NCI-H2227 treated with DMSO at 0.1 percent for 48 hours (cell line): ENCODE results near the gene ADORA2B.
"Not testable (repeated sequence)": the region's sequence is repeated elsewhere in the genome, so short reads cannot be mapped to it uniquely, and the experiment has no call there.

Experiments used
- DNase-seq: peaks from one replicate; lab custom pipeline; 2025; lab: John Stamatoyannopoulos, UW

Gene ADORA2B

DNA sequence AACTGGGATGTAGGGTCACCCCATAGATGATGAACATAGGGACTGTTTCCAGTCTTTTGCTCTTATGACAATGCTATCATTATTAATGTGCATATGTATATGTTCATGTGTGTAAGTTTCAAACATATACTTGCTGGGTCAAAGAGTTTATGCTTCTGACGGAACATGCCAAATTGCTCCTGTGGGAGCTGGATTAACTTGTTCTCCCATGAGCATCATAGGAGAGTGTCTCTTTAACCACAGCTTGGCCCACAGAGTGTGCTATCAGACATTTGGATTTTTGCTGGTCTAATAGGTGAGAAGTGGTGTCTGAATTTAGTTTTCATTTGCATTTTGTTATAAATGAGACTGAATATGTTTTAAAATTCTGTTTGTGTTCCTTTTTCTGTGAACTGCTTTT, 22.3 kb upstream of the ADORA2B start:
- DNase-seq = no peak

DNA sequence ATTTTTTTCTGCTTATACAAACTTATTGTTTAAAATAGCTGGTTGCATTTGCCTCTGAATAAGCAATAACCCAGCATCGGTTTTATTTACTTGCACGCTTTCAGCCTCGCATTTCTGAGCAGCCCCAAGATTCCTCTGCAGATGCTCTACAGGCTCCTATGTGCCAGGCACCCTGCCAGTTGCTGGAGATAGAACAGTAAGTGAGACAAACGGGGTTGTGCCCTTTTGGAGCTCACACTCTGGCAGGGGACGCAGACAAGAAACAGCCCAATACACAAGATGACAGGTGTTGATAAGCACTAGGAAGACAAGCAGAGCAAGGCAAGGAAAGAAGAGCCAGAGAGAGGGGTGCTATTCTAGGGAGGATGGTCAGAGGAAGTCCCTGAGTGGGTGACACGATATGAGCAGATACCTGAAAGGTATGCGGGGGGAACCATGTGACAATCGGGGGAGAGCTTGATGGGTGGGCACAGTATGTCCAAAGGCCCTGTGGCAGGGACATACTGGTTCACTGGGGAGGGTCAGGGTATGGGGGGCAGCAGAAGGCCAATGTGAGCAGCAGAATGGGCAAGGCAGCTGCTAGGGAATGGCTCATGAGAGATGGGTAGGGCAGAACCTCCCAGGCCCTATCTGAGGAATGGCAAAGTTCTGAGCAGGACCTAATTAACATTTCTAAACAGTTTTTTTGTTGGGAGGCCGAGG, 18.7 kb upstream of the ADORA2B start:
- no peak for DNase-seq

DNA sequence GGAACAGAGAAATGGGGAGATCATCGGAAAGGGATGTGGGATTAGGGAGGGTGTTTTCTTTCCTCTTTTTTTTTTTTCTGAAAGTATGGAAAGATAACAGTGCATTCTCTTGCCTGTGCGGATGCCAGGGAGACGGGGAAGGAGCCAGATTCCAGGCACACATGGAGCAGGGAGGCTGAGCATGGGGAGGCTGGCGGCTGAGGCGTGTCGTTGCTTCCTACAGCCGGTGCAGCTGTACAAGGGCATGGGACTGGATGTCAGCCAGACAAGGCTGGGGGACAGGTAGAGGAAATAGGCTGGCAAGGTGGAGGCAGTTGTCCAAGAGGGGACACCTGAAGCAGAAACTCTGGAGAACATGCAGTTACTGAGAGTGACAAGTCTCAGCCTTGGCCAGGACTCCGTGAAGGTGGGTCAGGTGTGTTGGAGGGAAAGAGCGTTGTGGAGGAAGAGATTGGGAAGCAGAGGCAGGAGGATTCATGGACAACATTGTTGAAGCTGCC, 16.6 kb upstream of the ADORA2B start:
- no peak for DNase-seq

DNA sequence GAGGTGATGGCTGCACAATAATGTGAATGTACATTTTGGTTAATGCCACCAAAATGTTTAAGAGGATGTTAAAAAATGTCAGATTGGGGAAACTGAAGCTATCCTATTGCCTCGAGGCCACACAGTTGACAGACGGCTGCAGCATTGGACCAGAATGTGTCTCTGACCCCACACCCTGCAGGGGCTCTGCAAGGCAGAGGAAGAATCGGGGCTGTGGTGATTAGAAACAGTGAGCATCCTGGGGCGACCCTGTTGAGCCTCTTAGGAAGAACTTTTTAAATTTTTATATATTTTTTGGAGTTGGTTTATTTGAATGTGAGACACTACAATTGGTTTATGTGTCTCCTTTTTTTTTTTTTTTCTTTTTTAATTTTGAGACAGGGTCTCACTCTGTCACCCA, 15.0 kb upstream of the ADORA2B start:
- DNase-seq = no peak

DNA sequence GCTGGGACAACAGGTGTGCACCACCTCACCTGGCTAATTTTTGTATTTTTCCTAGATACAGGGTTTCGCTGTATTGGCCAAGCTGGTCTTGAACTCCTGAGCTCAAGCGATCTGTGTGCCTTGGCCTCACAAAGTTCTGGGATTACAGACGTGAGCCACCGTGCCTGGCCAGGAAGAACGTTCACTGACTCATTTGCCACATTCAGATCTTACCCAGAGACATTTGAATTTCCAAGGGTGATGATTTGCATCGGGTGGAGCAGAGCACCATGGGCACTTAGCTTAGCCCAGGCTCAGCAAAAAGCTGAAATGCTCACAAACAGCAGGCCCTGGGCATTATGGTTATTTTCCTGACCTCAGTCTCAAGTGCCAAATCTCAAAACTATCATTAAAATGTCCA, 14.5 kb upstream of the ADORA2B start:
- DNase-seq = no peak

DNA sequence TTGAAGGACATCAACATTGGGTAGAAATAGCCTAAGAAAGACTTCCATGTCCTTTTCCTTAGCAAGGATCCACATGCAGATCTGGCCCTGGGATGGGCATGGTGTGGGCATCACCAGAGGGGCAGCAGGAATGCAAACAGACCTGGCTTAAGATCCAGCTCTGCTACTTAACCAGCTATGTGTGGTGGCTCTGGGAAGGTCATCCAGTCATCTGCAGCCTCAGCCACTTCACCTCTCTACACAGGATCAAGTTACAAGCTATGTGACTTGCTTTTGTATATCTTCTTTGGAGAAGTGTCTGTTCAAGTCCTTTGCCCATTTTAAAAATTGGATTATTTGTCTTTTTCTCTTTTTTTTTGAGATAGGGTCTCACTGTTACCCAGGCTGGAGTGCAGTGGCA, 13.5 kb upstream of the ADORA2B start:
- no peak for DNase-seq

DNA sequence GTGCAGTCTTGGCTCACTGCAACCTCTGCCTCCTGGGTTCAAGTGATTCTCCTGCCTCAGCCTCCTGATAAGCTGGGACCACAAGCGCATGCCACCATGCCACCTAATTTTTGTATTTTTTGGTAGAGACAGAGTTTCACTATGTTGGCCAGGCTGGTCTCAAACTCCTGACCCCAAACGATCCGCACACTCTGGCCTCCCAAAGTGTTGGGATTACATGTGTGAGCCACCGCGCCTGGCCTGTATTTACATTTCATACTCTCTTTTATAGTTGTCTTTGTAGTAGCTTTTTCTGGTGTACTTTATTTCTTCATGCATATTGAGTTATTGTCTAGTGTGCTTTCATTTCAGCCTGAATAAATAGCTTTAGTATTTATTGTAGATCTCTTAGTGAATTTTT, 10.1 kb upstream of the ADORA2B start:
- DNase-seq = no peak

DNA sequence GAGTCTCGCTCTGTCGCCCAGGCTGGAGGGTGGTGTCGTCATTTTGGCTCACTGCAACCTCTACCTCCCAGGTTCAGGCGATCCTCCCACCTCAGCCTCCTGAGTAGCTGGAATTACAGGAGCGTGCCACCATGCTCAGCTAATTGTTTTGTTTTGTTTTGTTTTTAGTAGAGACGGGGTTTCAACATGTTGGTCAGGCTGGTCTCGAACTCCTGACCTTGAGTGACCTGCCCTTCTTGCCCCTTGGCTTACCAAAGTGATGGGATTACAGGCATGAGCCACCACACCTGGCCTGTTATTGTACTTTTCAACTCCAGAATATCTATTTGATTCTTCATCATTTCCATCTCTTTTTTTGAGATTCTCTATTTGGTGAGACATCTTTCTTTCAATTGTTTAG, 9.0 kb upstream of the ADORA2B start:
- no peak for DNase-seq

DNA sequence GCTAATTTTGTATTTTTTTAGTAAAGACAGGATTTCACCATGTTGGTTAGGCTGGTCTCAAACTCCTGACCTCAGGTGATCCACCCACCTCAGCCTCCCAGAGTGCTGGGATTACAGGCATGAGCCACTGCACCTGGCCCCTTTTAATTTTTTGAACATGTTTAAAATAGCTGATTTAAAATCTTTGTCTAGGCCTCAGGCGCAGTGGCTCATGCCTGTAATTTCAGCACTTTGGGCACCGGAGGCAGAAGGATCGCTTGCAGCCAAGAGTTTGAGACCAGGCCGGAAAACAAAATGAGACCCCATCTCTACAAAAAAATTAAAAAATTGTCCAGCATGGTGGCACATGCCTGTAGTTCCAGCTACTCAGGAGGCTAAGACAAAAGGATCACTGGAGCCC, 8.4 kb upstream of the ADORA2B start:
- DNase-seq = not testable (repeated sequence)

DNA sequence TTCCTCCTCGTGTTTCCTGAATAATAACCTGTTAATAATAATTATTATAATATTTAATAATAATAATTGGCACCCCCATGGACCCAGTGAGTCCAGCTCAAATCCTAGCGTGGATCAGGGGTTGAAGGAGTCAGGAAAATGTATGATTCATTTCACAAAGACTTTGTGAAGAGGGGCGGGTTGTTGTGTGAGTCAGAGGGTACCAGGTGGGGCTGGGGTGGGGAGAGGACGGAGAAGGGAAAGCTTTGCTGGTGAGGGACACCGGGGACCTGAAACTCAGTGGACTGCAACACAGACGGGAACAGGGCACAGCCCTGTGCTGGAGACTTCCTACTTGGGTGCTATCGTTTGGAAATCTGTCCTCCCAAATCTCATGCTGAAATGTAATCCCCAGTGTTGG, 3.1 kb upstream of the ADORA2B start:
- DNase-seq = no peak

DNA sequence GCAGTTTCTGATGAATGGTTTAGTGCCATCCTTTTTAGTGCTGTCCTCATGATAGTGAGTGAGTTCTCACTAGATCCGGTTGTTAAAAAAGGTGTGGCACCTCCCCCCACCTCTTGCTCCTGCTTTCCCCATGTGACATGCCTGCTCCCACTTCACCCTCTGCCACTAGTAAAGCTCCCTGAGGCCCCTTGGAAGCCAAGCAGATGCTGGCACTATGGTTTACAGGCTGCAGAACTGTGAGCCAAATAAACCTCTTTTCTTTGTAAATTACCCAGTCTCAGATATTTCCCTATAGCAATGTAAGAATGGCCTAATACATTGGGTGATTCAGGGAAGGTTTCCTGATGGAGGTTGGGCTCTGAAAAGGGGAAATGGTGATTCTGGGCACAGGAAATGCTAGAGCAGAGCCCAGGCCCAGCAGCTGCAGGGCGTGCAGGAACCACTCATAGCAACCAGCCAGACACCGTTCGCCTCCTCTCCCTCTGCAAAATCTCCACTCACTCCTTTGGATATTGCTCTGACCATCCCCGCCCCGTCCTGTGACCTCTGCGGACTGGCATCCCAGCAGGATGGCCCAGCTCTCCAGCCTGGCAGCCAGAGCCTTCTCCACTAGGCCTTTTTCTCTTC, 2.6 kb upstream of the ADORA2B start:
- DNase-seq = no peak

DNA sequence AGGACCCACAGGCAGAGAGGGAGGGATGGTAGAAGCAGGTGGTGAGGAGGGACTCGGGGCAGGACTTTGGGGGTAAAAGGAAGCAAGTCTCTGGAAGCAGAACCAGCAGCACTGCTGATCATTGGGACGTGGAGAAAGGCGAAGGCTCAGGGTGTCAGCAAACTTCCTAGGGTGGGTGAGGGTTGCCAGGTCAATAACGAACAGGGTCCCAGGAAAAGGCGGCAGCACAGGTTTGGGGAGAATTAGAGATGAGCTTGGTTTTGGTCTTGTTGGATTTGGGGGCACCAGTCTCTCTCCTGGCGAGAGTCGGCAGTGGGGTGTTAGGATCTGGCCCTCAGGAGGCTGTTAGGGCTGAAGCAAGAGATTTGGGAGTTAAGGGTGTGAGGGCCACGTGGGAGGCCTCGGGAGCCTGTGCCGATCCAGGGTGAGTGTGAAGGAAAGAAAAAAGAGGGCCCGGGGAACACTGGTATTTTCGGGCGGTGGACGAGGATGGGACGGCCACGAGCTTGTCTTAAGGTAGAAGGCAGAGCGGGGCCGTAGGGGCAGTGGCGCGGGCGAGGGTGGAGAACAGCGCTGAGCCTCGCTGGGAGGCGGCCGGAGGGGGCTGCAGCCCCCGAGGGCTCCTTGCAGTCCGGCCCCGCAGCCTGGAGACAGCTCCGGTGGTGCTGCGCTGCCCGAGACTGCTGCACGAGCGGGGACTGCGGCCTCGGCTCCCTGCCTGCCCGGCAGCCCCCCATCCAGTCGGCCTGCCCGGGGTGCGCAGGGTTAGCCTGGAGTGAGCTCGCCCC, 765 bp upstream of the ADORA2B start:
- no peak for DNase-seq

DNA sequence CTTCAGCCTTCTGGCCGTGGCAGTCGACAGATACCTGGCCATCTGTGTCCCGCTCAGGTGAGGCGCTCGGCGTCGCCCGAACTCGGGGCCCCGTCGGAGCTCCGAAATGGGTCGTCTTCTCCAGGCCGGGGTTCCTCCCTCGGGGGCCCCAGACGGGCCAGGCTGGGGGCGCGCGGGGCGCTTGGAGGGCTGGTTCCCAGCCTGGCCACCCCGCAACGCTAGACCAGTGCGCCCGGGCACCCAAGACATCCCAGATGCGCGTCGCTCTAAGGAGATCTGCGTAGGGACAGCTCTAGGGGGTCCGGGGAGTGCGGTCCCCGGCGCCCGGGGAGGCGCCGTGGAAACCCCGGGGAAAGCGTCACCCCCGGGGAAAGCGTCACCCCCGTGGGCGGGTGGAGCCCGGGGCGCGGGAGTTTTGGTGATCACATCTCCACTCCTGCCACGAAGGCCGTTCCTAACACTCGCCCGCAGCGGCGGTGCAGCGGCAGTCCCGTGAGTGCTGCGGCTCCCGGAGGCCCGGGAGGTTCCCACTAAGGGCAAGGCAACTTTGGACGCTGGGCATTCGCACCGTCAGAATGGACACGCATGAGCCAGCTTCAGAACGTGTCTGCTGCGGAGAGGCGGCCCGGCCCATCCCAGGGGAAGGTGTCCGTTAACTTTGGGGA, 729 bp downstream of the ADORA2B start:
- DNase-seq = no peak

DNA sequence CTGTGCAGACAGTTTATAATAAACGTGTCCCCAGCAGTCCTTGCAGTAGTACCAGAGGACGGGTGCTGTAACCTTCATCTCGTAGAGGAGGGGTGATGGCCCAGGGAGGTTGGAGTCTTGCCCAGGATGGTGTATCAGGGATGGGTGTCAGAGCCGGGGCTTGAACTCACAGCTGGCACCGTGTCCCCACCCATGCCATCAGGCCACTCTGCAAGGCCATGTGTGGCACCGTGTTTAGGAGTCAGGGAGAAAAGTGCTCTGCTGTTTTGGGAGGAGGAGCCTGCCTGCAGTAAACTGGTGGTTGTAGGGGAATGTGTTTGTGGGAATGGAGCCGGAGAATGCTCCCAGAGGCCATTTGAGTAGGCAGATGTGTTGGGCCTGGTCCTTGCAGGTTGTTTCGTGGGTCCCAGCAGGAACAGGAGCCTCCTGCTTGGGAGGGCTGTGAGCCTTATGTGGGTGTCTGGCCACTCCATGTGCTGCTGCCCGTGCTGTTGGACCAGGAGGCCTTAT, 1.7 kb downstream of the ADORA2B start:
- DNase-seq = no peak

DNA sequence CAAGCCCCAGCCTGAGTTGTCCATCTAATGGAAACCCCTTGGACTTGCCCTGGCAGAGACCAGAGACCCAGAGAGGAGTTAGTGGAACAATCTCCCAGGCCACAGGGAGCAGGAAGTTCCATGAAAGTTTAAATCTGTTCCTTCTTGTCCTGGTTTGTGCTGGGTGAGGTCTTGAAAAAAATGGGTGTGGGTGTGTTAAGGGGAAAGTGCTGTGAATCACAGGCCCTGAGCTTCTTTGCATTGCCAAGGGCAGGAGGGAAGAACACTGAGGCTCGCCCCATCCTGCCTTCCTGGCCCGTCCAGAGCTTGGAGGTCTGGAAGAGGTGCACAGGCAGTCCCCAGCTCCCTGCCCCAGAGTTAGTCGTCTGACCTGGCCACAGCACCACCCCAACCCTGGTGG, 2.3 kb downstream of the ADORA2B start:
- DNase-seq = no peak

DNA sequence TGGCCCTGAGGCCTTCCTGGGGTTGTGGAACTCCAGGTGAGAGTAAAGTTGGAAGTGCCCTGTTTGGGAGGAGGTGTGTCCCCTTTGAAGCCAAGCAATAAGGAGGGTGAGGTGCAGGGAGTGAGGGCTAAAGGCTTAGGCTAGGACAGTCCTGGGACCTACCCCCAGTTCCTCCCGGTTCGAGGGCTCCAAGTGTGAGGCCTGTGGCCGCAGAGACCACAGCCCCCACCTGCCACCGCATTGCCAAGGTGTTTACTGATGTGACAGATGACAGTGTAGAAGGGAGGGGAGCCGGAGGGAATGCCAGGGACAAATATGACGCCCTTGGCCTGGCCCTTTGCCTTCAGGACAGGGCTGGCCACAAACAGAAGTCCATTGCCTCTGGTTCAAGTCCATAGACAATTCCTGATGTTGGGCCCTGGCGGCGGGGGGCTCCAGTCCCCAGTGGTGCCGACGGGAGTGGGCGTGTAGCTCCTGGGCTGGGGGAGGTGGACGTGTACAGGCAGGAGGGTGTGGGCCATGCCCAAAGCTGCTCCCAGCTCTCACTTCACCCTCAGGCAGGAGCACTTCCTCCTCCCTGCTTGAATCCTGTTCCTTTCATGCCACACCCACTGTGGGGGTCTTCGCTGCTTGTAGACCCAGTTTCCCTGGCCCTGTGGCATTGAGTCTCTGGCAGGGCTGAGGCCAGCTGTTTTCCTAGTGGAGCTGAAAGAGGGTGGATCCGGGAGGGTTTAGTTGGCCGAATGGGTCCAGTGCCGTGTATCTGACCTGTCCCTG, 3.2 kb downstream of the ADORA2B start:
- DNase-seq = no peak

DNA sequence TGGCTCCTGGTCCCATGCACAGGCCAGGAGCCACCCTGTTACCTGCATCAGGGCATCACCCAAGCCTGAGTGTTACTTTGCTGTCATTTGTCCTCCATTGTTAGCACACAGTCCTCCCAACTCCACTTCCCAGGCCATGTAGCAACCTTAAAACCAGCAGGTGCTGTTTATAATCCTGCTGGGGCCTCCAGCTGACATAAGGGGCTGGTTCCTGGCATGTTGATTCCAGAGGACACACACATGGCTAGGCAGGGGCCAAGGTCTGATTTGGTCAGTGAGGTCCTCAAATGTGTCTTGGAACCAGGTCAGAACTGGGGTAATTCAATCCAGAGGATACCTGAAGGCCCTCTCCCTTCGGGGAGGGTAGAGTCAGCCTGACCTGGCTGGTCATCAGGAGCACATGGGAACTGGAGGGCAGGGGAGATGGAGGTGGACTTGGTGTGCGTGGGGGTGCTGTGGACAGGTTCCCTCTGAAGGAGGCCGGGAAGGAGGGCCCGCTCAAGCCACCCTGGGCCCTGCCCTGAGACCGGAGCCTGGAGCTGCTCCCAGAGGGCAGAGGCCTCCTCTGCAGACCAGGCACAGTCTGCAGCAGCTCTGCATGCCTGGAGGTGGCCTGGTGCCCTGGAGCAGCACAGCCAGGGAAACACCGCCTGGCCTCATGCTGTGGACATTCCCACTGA, 6.6 kb downstream of the ADORA2B start:
- DNase-seq = no peak

DNA sequence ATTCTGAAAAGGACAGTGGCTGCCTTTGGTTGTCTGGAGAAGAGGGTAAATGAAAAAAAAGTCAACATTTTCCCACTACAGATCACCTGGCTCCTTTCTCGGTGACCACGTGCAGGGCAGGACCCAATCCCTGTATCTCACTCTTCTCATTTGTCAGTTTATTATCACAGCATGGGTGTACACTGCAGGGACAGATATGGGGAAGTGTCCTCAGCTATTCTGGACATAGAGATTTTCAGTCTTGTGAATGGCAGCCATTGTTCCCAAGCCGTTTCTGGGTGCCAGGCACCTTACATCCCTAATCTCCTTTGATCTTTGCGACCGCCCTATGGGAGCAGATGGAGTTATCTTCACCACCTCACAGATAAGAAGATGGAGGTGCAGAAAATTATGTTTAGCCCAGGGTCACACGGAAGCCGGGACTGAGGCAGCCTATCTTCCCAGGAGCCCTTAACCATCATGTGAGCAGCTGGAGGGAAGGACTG, 7.2 kb downstream of the ADORA2B start:
- no peak for DNase-seq

DNA sequence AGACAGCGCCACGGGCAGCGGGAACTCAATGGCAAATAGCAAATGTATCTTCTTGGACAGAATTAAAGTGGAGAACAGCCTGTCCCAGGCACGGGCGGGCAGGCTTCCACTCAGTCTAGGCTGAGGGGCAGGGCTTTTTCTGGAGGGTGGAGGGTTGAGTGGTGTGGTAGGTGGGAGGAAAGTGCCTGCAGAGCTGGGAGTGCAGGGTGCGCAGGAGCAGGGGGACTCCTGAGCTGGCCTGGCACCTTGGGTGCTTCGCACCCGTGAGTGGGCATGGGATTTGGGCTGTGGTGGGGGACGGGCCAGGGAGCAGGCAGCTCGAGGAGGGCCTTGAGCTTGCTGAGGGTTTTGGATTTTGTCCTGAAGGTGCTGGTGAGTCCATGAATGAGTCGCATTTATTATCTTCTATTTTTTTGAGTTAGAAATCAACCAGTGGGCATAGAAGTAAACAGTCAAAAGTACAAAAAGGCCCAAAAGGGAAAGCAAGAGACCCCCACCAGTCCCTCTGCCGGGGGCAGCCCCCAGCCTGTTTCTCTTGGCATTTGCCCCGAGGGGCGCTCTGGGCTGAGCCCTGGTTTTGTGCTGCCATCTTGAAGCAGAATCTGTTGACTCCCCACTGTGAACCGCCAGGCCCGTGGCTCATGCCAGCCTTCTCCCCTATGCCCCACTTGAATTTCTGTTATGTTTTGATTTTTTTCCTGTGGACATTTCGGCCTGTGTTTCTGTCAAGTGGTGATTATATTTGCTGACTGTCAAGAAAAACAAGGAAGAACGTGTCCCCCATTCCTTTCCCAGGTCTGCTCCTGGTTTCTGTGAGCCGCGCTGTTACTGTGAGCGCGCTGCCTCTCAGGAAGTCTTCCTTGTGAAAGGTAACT, 8.2 kb downstream of the ADORA2B start:
- no peak for DNase-seq

DNA sequence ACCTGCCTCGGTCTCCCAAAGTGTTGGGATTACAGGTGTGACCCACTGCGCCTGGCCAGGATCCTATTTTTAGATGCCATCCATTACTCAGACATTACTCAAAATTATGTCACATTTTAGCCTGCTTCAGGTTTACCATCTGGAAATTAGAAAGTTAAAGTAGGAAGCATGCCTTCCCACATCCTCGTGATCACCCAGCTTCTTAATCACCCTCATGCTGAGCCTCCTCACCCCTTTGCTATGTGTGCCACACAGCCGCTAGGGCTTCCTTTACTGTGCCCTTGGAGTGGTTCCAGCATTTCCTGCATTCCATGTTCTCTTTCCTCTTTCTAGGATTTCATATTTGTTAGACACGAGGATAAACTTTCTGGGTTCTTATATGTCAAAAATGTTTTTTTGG, 9.3 kb downstream of the ADORA2B start:
- DNase-seq = no peak
